ENCODE results near the gene KIF3B. TPM values are rescaled to one million over a fixed set of nuclear protein-coding genes. Genes with fewer than 3 reads are reported as not detected.

The KIF3B gene
- total RNA-seq, 1 donor from 2014 or later: 20.1 TPM

DNA sequence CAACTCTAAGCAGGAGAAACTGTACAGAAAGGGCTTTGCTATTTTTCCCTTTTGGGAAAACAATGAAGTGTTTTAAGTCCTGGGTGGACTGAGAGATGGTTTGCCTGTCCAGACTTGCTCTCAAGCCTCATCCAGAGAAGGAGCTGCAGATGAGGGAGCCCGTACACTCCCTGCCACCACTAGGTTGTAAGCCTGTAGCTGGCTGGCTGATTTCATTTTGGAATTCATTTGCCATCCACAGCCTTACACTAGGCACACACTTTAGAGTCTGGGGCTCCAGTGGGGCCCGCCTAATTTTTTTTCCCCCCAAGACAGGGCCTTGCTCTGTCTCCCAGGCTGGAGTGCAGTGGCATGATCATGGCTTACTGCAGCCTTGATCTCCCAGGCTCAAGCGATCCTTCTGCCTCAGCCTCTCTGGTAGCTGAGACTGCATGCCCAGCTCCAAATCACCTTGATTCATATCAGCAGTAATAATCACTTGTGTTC, 41.4 kb upstream of the KIF3B start:
- intact Hi-C loops (cut with DNase I): no loop called here
- no peak overlapping the region for H3K4me3 ChIP-seq
- no peak for DNase-seq (ENCODE audit: low spot score in 2 of 2)
- no peaks in the 10 kb centered on the region for H3K4me1 ChIP-seq
- no peaks in the 10 kb centered on the region for H3K27me3 ChIP-seq
- H3K36me3 ChIP-seq: peaks cover 24 to 44% of the 10 kb centered on the region in 2 donors
- TF ChIP-seq, protein P1, sequence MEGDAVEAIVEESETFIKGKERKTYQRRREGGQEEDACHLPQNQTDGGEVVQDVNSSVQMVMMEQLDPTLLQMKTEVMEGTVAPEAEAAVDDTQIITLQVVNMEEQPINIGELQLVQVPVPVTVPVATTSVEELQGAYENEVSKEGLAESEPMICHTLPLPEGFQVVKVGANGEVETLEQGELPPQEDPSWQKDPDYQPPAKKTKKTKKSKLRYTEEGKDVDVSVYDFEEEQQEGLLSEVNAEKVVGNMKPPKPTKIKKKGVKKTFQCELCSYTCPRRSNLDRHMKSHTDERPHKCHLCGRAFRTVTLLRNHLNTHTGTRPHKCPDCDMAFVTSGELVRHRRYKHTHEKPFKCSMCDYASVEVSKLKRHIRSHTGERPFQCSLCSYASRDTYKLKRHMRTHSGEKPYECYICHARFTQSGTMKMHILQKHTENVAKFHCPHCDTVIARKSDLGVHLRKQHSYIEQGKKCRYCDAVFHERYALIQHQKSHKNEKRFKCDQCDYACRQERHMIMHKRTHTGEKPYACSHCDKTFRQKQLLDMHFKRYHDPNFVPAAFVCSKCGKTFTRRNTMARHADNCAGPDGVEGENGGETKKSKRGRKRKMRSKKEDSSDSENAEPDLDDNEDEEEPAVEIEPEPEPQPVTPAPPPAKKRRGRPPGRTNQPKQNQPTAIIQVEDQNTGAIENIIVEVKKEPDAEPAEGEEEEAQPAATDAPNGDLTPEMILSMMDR (IDR thresholded peaks at IDR 0.05): no peak
- no peak overlapping the region for H3K27ac ChIP-seq
- H3K9me3 ChIP-seq: no peaks in the 10 kb centered on the region

DNA sequence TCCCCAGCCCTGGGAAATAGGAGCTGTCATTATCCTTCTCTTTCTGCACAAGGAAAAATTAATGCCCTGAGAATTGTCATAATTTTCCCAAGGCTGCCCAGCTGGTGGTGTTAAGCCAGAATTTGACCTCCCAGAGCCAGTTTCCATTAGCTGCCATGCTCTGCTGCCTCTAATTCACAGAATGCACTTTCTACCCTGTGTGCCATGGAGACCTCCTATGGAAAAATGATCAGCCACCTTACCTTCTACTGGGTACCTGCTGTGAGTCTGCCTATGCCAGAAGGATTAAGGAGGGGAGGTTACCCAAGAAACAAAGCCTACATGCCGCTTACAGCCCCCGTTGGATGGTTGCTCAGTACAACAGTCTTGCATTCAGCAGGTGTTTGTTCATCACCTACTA, 40.6 kb upstream of the KIF3B start:
- TF ChIP-seq, protein P1 (IDR thresholded peaks at IDR 0.05): no peak
- no peaks in the 10 kb centered on the region for H3K4me1 ChIP-seq
- H3K4me3 ChIP-seq: no peak overlapping the region
- intact Hi-C loops (cut with DNase I): no loop called here
- H3K27me3 ChIP-seq: no peaks in the 10 kb centered on the region
- DNase-seq (ENCODE audit: low spot score in 2 of 2): no peak
- H3K9me3 ChIP-seq: no peaks in the 10 kb centered on the region
- H3K36me3 ChIP-seq: peaks cover 24 to 38% of the 10 kb centered on the region in 2 donors
- no peak overlapping the region for H3K27ac ChIP-seq

DNA sequence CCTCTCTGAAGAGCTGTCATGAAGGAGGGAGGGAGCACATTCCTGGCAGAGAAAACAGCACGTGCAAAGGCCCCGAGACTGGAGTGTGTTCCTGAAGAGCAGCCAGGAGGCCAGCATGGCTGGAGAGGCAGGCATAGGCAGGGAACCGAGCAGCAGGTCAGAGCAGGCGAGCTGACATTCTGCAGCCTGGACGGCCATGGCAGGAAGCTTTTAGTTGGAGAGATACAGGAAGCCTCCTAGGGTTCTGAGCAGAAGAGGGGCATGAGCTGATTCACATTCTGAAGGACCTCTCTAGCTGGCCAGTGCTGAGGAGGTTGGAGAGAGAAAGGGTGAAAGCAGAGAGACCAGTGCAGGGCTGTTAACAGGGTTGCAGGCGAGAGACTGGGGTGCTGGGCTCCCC, 40.0 kb upstream of the KIF3B start:
- TF ChIP-seq, protein P1 (IDR thresholded peaks at IDR 0.05): no peak
- Histone ChIP-seq H3K27ac (no peak overlapping the region), H3K36me3 (peaks cover 23 to 33% of the 10 kb centered on the region in 2 donors), H3K4me1 (no peaks in the 10 kb centered on the region), H3K9me3 (no peaks in the 10 kb centered on the region), H3K4me3 (no peak overlapping the region), H3K27me3 (no peaks in the 10 kb centered on the region)
- intact Hi-C loops (cut with DNase I): no loop called here
- no peak for DNase-seq (ENCODE audit: low spot score in 2 of 2)

DNA sequence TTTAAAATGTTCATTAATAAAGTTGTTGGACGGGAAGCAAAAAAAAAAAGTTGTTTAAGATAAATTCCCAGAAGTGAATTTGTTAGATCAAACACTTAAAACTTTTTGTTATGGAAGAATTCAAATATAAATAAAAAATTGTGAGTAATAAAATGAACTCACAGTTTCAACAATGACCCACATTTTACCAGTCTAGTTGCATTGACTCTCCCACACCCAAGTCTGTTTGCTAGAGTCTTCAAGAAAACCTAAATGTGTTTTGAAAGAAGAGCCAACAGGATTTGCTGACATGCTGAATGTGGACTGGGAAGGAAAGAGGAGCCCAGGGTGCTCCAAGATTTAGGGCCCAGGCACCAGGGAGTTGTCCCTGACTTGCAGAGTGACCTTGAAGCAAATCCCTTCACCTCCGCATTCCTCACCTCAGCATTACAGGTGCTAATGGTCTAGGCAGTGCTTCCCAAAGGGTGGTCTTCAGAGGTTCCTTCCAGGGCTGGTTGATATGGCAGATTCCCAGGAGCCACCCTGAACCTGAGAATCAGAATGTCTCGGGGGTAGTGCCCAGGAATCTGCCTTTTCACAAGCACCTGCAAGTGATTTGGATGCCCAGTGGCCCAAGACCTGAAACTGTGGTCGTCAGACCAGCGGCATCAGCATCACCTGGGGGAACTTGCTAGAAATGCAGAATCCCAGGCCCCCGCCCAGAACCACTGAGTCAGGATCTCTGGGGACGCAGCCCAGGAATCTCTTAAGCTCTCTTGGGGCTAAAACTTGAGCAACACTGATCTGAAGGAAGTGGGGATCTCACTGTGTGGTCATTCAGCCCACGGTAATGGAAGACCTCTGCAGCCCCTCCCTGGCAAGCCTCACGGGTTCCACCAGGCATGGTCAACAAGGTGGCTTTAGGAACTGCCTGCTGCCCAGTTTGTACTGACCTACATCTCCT, 38.7 kb upstream of the KIF3B start:
- TF ChIP-seq, protein P1 (IDR thresholded peaks at IDR 0.05): no peak
- no peak for DNase-seq (ENCODE audit: low spot score in 2 of 2)
- no peaks in the 10 kb centered on the region for H3K27me3 ChIP-seq

DNA sequence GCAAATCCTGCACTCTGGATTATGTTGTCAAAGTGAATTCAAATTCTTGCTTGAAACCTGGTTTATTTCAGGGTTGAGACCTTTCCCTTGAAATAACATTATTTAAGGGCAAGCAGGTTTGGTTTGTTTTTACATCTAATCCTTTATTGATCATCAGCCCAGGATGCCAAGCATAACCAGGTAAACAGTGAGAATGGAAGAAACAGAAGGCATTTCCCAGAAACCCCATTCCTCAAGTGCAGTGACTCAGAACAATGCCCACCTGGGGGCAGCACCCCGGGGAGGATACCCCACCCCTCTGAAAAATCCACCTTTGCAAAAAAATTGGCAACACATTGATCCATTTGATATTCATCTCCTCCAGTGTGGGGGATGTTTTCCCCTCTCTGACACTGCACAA, 37.2 kb upstream of the KIF3B start:
- DNase-seq (ENCODE audit: low spot score in 2 of 2): no peak
- H3K9me3 ChIP-seq: no peaks in the 10 kb centered on the region
- TF ChIP-seq, protein P1 (IDR thresholded peaks at IDR 0.05): no peak
- H3K36me3 ChIP-seq: peaks cover 4 to 5% of the 10 kb centered on the region in 2 donors
- H3K4me3 ChIP-seq: no peak overlapping the region
- intact Hi-C loops (cut with DNase I): no loop called here
- no peaks in the 10 kb centered on the region for H3K27me3 ChIP-seq
- no peaks in the 10 kb centered on the region for H3K4me1 ChIP-seq
- H3K27ac ChIP-seq: no peak overlapping the region

More for the DNA sequence above, 38.7 kb upstream of the KIF3B start:
- Histone ChIP-seq H3K9me3 (no peaks in the 10 kb centered on the region), H3K36me3 (peaks cover 15 to 20% of the 10 kb centered on the region in 2 donors), H3K4me3 (no peak overlapping the region), H3K27ac (no peak overlapping the region), H3K4me1 (no peaks in the 10 kb centered on the region)
- intact Hi-C loops (cut with DNase I): no loop called here
